ENCODE measurements around the gene MYO5B.
A peak's percentile ranks its signal among the peaks of the same experiment; 100 is the strongest.

Gene MYO5B

GRCh38 chr18:49846718-49847470, 348.1 kb downstream of the MYO5B start:
- DNase-seq: no peak
- TF ChIP-seq CTCF (IDR thresholded peaks at IDR 0.05; ENCODE audit: low read depth, low read length, missing control alignments): no peak
- in situ Hi-C loops (cut with HindIII; ENCODE audit: low pct_ligation_motif_present, low sequenced_read_pairs): no loop called here
- H3K27ac ChIP-seq: no peak overlapping the region
- no peaks in the 10 kb centered on the region for H3K27me3 ChIP-seq (replicated peaks)
- no peak overlapping the region for H3K4me3 ChIP-seq (ENCODE audit: low read depth, low read length)
- H3K36me3 ChIP-seq (replicated peaks): no peaks in the 10 kb centered on the region

- in situ Hi-C loops (cut with HindIII; ENCODE audit: low pct_ligation_motif_present, low sequenced_read_pairs): no loop called here
- no peaks in the 10 kb centered on the region for H3K36me3 ChIP-seq (replicated peaks)
Measured at GRCh38 chr18:49846361-49846662, 348.6 kb downstream of the MYO5B start.

GRCh38 chr18:49845629-49846360, 349.2 kb downstream of the MYO5B start:
- no peaks in the 10 kb centered on the region for H3K36me3 ChIP-seq (replicated peaks)
- DNase-seq: no peak
- in situ Hi-C loops (cut with HindIII; ENCODE audit: low pct_ligation_motif_present, low sequenced_read_pairs): no loop called here
- no peaks in the 10 kb centered on the region for H3K27me3 ChIP-seq (replicated peaks)
- TF ChIP-seq CTCF (IDR thresholded peaks at IDR 0.05; ENCODE audit: low read depth, low read length, missing control alignments): no peak
- no peak overlapping the region for H3K27ac ChIP-seq
- H3K4me3 ChIP-seq (ENCODE audit: low read depth, low read length): no peak overlapping the region

More at GRCh38 chr18:49846361-49846662, 348.6 kb downstream of the MYO5B start:
- TF ChIP-seq CTCF (IDR thresholded peaks at IDR 0.05; ENCODE audit: low read depth, low read length, missing control alignments): no peak
- Histone ChIP-seq H3K27ac (no peak overlapping the region), H3K4me3 (ENCODE audit: low read depth, low read length) (no peak overlapping the region), H3K27me3 (replicated peaks) (no peaks in the 10 kb centered on the region)
- peak; percentile 17 for DNase-seq

- no peak overlapping the region for H3K27ac ChIP-seq
- no peak overlapping the region for H3K4me3 ChIP-seq (ENCODE audit: low read depth, low read length)
- no peak for TF ChIP-seq CTCF (IDR thresholded peaks at IDR 0.05; ENCODE audit: low read depth, low read length, missing control alignments)
- H3K27me3 ChIP-seq (replicated peaks): no peaks in the 10 kb centered on the region
- DNase-seq: no peak
- H3K36me3 ChIP-seq (replicated peaks): no peaks in the 10 kb centered on the region
- in situ Hi-C loops (cut with HindIII; ENCODE audit: low pct_ligation_motif_present, low sequenced_read_pairs): no loop called here
Measured at GRCh38 chr18:49844903-49845302, 350.0 kb downstream of the MYO5B start.

- H3K36me3 ChIP-seq (replicated peaks): no peaks in the 10 kb centered on the region
- no peaks in the 10 kb centered on the region for H3K27me3 ChIP-seq (replicated peaks)
- H3K4me3 ChIP-seq (ENCODE audit: low read depth, low read length): no peak overlapping the region
- H3K27ac ChIP-seq: no peak overlapping the region
- in situ Hi-C loops (cut with HindIII; ENCODE audit: low pct_ligation_motif_present, low sequenced_read_pairs): no loop called here
- DNase-seq: no peak
- no peak for TF ChIP-seq CTCF (IDR thresholded peaks at IDR 0.05; ENCODE audit: low read depth, low read length, missing control alignments)
Measured at GRCh38 chr18:49843778-49844625, 350.9 kb downstream of the MYO5B start.
